ENCODE measurements around the gene FETUB.

Gene FETUB

GRCh38 chr3:186639778-186640472, at the start of gene FETUB:
Gene FETUB (plus strand): TSS chr3:186640399. CDS start chr3:186640461, 62 bp downstream.
- no peak for DNase-seq

GRCh38 chr3:186590580-186591295, 49.5 kb upstream of the FETUB start:
- peak; percentile 4 for DNase-seq

- no peak for DNase-seq
Observed at GRCh38 chr3:186592682-186593081, 47.5 kb upstream of the FETUB start.

GRCh38 chr3:186593862-186594261, 46.3 kb upstream of the FETUB start:
- no peak for DNase-seq

GRCh38 chr3:186594591-186595113, 45.5 kb upstream of the FETUB start:
- no peak for DNase-seq

GRCh38 chr3:186596568-186597287, 43.5 kb upstream of the FETUB start:
- DNase-seq = no peak

GRCh38 chr3:186598108-186598784, 42.0 kb upstream of the FETUB start:
- DNase-seq = no peak

GRCh38 chr3:186598794-186599141, 41.4 kb upstream of the FETUB start:
- DNase-seq = no peak

- no peak for DNase-seq
Observed at GRCh38 chr3:186599142-186599784, 40.9 kb upstream of the FETUB start.

- DNase-seq = no peak
Observed at GRCh38 chr3:186599785-186600166, 40.4 kb upstream of the FETUB start.

GRCh38 chr3:186600896-186601295, 39.3 kb upstream of the FETUB start:
- DNase-seq = no peak

GRCh38 chr3:186603159-186603558, 37.0 kb upstream of the FETUB start:
- no peak for DNase-seq

GRCh38 chr3:186605078-186605477, 35.1 kb upstream of the FETUB start:
- no peak for DNase-seq

GRCh38 chr3:186605561-186606545, 34.3 kb upstream of the FETUB start:
- no peak for DNase-seq

- DNase-seq = no peak
Observed at GRCh38 chr3:186608624-186609215, 31.5 kb upstream of the FETUB start.

GRCh38 chr3:186609247-186609868, 30.8 kb upstream of the FETUB start:
- no peak for DNase-seq

GRCh38 chr3:186612065-186612464, 28.1 kb upstream of the FETUB start:
- no peak for DNase-seq

- no peak for DNase-seq
Observed at GRCh38 chr3:186612721-186613636, 27.2 kb upstream of the FETUB start, which contains the start of gene AHSG. Gene AHSG (plus strand): TSS chr3:186613060. CDS start chr3:186613142, 82 bp downstream.

- DNase-seq = no peak
Observed at GRCh38 chr3:186613637-186614265, 26.4 kb upstream of the FETUB start.

Data from NCI-H2171 treated with DMSO at 0.1 percent for 48 hours (cell line).